HCT116 (cell line): ENCODE measurements around the gene XYLT1. TPM values are rescaled to one million over a fixed set of nuclear protein-coding genes. Genes with fewer than 3 reads are reported as not detected.

Source experiments
- ATAC-seq: fragments of 200-7000 bp; cut with Tn5 transposase; 2 replicates; pipeline ENCODE4 v1.9.1; 2020; ENCODE audit warnings: mild to moderate bottlenecking, moderate library complexity
- BruUV-seq: library from RNA; stranded (reverse); fragments of 400-500 nt; replicated peaks from 2 replicates; lab custom pipeline; 2021; lab: Mats Ljungman, UMichigan
- CTCF ChIA-PET: fragments of 300-600 bp; sonication (Branson Sonifier 250); formaldehyde crosslinking; loops from one replicate; lab custom pipeline; 2021; ENCODE audit warnings: antibody characterized with exemption; lab: Charles Lee
- POLR2A ChIA-PET: fragments of 300-600, 350-600 bp; sonication (Branson Sonifier 250); formaldehyde crosslinking; loops from one replicate; lab custom pipeline; 2021; ENCODE audit warnings: antibody characterized with exemption; lab: Charles Lee
- RAD21 ChIA-PET, 2 experiments: fragments of 300-600 bp; sonication (Branson Sonifier 250); formaldehyde crosslinking; loops; one replicate each; lab custom pipeline; 2023; ENCODE audit warnings: low total read pairs in 2 of 2; ENCODE audit not compliant: uncharacterized antibody in 2 of 2, unreplicated experiment in 2 of 2, low non-redundant PET in 1 of 2; lab: Charles Lee
- DNase-seq: peaks from one replicate; pipeline ENCODE4 v3.0.0-alpha.2; 2010; ENCODE audit warnings: low read depth, low spot score
- H2AFZ ChIP-seq: fragments of 200-600 bp; shearing (Covaris generic), sonication (generic); 2 replicates; pipeline ENCODE4 v1.6.1; 2017; ENCODE audit warnings: low read depth, mixed run types, mixed read lengths, antibody characterized with exemption, low read length; ENCODE audit not compliant: poor library complexity, severe bottlenecking
- H3K27ac ChIP-seq: 2 replicates; pipeline ENCODE4 v1.5.1; 2012; ENCODE audit warnings: low read depth, low read length
- H3K27me3 ChIP-seq: fragments of 200-600 bp; sonication (generic); 2 replicates; pipeline ENCODE4 v1.6.1; 2016; ENCODE audit warnings: mixed run types, low read length, mixed read lengths; ENCODE audit not compliant: insufficient read depth
- H3K36me3 ChIP-seq, 2 experiments: fragments of 200-500 bp in 1 of 2; fragments of 200-600 bp in 1 of 2; sonication (Bioruptor generic) in 1 of 2; sonication (generic) in 1 of 2; 2 replicates each; pipeline versions ENCODE4 v1.5.1 to v1.6.1; 2014 to 2016; ENCODE audit warnings: low read length in 2 of 2, inconsistent platforms in 1 of 2, mixed read lengths in 1 of 2, mixed run types in 1 of 2; ENCODE audit not compliant: insufficient read depth in 2 of 2, control insufficient read depth in 1 of 2
- H3K4me1 ChIP-seq, 2 experiments: fragments of 200-600 bp in 1 of 2; sonication (generic) in 1 of 2; 2 replicates each; pipeline versions ENCODE4 v1.5.1 to v1.6.1; 2012 to 2017; ENCODE audit warnings: low read length in 2 of 2, inconsistent platforms in 1 of 2, mild to moderate bottlenecking in 1 of 2, mixed read lengths in 1 of 2, mixed run types in 1 of 2, moderate library complexity in 1 of 2; ENCODE audit not compliant: insufficient read depth in 2 of 2, control insufficient read depth in 1 of 2
- H3K4me2 ChIP-seq: fragments of 200-600 bp; sonication (generic); 2 replicates; pipeline ENCODE4 v1.6.1; 2017; ENCODE audit warnings: mixed run types, low read length, mixed read lengths
- H3K4me3 ChIP-seq, 2 experiments: fragments of 200-600 bp in 1 of 2; sonication (generic) in 1 of 2; replicated peaks in 1 of 2; 2 replicates each; pipeline ENCODE4 v1.5.1; 2011 to 2016; ENCODE audit warnings: low read length in 2 of 2, control low read depth in 1 of 2, low read depth in 1 of 2, mild to moderate bottlenecking in 1 of 2, mixed read lengths in 1 of 2, mixed run types in 1 of 2
- H3K79me2 ChIP-seq: fragments of 200-600 bp; sonication (generic); 2 replicates; pipeline ENCODE4 v1.6.1; 2017; ENCODE audit warnings: mild to moderate bottlenecking, mixed run types, low read length, moderate library complexity, mixed read lengths; ENCODE audit not compliant: insufficient read depth
- H3K9ac ChIP-seq: fragments of 200-600 bp; sonication (generic); 2 replicates; pipeline ENCODE4 v1.6.1; 2016; ENCODE audit warnings: low read length, mixed read lengths
- H3K9me2 ChIP-seq: fragments of 200-600 bp; sonication (generic), shearing (Covaris generic); 2 replicates; pipeline ENCODE4 v1.6.1; 2017; ENCODE audit warnings: mixed run types, mild to moderate bottlenecking, moderate library complexity; ENCODE audit not compliant: insufficient read depth
- H3K9me3 ChIP-seq, 2 experiments: fragments of 200-500 bp in 1 of 2; fragments of 200-600 bp in 1 of 2; sonication (Bioruptor generic) in 1 of 2; sonication (generic) in 1 of 2; 2 replicates each; pipeline ENCODE4 v1.6.1; 2014 to 2017; ENCODE audit warnings: low read length in 2 of 2, mixed read lengths in 2 of 2, inconsistent platforms in 1 of 2, low read depth in 1 of 2, mild to moderate bottlenecking in 1 of 2, mixed run types in 1 of 2, moderate library complexity in 1 of 2; ENCODE audit not compliant: control insufficient read depth in 1 of 2, insufficient read depth in 1 of 2
- H4K20me1 ChIP-seq: fragments of 200-600 bp; sonication (generic), shearing (Covaris generic); 2 replicates; pipeline ENCODE4 v1.6.1; 2017; ENCODE audit warnings: mixed run types, mild to moderate bottlenecking, moderate library complexity; ENCODE audit not compliant: insufficient read depth
- CBX3 ChIP-seq: IDR thresholded peaks from 2 replicates; pipeline ENCODE4 v1.6.1; 2012; ENCODE audit warnings: low read depth
- CEBPB ChIP-seq: IDR thresholded peaks from 2 replicates; pipeline ENCODE4 v1.6.1; 2012; ENCODE audit warnings: low read depth
- EGR1 ChIP-seq: IDR thresholded peaks from 2 replicates; pipeline ENCODE4 v1.6.1; 2012; ENCODE audit warnings: low read depth
- EZH2 ChIP-seq: fragments of 200-600 bp; sonication (generic); IDR thresholded peaks from 2 replicates; pipeline ENCODE4 v1.6.1; 2017; ENCODE audit warnings: antibody characterized with exemption, mixed run types
- EZH2phosphoT487 ChIP-seq: fragments of 200-600 bp; IDR thresholded peaks from 2 replicates; pipeline ENCODE4 v1.6.1; 2018; ENCODE audit warnings: antibody characterized with exemption, borderline replicate concordance
- FOSL1 ChIP-seq: IDR thresholded peaks from 2 replicates; pipeline ENCODE4 v1.6.1; 2012; ENCODE audit warnings: low read depth
- JUND ChIP-seq: IDR thresholded peaks from 2 replicates; pipeline ENCODE4 v1.6.1; 2012
- POLR2AphosphoS5 ChIP-seq: IDR thresholded peaks from 2 replicates; pipeline ENCODE4 v1.6.1; 2011; ENCODE audit warnings: mild to moderate bottlenecking, low read depth, low read length, moderate library complexity
- RAD21 ChIP-seq: IDR thresholded peaks from 2 replicates; pipeline ENCODE4 v1.6.1; 2012; ENCODE audit warnings: low read depth, mild to moderate bottlenecking
- SIN3A ChIP-seq: IDR thresholded peaks from 2 replicates; pipeline ENCODE4 v1.6.1; 2012; ENCODE audit warnings: low read depth
- SP1 ChIP-seq: IDR thresholded peaks from 2 replicates; pipeline ENCODE4 v1.6.1; 2012; ENCODE audit warnings: low read depth
- TCF7L2 ChIP-seq: IDR thresholded peaks from 2 replicates; pipeline ENCODE4 v1.7.0; 2011; ENCODE audit warnings: borderline replicate concordance, inconsistent platforms; ENCODE audit not compliant: insufficient read depth, insufficient read length; ENCODE audit errors: extremely low read depth
- YY1 ChIP-seq: IDR thresholded peaks from 2 replicates; pipeline ENCODE4 v1.6.1; 2011; ENCODE audit warnings: low read length, low read depth, moderate library complexity, mild to moderate bottlenecking; ENCODE audit not compliant: insufficient replicate concordance; ENCODE audit errors: extremely low read depth
- intact Hi-C: fragments of 100-400 bp; cut with micrococcal nuclease; formaldehyde crosslinking; loops from 2 replicates; pipeline ENCODE4 v1.10.0; 2022
- total RNA-seq: library from RNA; stranded (reverse); gene quantifications from one replicate; pipeline ENCODE4 v1.2.1, GENCODE V29; 2021; ENCODE audit not compliant: unreplicated experiment
- TF ChIP-seq, protein P1 (sequence below): IDR thresholded peaks from 2 replicates; pipeline ENCODE4 v1.6.1; 2012
- TF ChIP-seq, protein P2 (sequence below): IDR thresholded peaks from 2 replicates; pipeline ENCODE4 v1.6.1; 2012; ENCODE audit warnings: low read depth

The XYLT1 gene
- total RNA-seq, 1 experiment from 2014 or later: 4.5 TPM

DNA sequence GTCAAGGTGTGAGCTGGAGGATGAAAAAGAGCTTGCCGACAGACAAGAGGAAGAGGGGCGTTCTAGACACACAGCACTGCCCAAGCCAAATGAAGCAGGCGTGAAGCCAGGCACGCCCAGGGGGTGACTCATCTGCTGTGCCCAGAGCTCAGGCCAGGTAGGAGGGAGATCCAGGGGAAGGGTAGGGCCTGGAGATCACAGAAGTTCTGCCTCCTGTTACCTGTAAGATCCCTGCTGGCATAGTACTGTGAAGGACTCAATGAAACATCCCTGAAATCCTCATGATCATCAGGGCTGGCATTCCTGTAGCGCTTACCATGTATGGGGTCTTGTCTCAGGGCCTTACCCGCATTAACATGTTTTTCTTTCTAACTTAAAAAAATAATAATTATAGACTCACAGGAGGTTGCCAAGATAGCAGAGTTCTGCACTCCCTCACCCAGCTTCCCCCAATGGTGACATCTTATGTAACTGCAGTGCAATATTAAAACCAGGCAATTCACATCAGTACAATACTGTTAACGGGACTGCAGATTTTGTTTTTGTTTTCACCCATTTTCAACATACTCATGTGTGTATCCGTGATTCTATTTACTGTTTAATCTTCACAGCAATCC is 158.6 kb downstream of the XYLT1 start:
- Histone ChIP-seq H3K9ac (no peak overlapping the region), H3K9me2 (no peaks in the 10 kb centered on the region), H3K27ac (no peak overlapping the region), H2AFZ (no peak overlapping the region), H3K79me2 (no peaks in the 10 kb centered on the region), H3K4me3 (0 out of 4 replicates have a peak overlapping the region, but pooled peaks of 1 of the 2 experiments have one; percentile 4), H3K9me3 (no peaks in the 10 kb centered on the region), H3K36me3 (no peaks in the 10 kb centered on the region), H4K20me1 (no peaks in the 10 kb centered on the region), H3K27me3 (no peaks in the 10 kb centered on the region; the same call in 1 of the 2 replicates), H3K4me1 (peaks cover 21 to 27% of the 10 kb centered on the region in 2 experiments), H3K4me2 (peak overlapping the region; percentile 59)
- ATAC-seq (peak; percentile 99), DNase-seq (peak; percentile 73)
- RAD21 ChIA-PET: no interaction called here
- no peak for TF ChIP-seq EZH2phosphoT487
- TF ChIP-seq CEBPB: no peak
- TF ChIP-seq CBX3: peak; percentile 79
- TF ChIP-seq, protein P1, sequence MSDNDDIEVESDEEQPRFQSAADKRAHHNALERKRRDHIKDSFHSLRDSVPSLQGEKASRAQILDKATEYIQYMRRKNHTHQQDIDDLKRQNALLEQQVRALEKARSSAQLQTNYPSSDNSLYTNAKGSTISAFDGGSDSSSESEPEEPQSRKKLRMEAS: peak; percentile 48; the same call in 1 of the 2 replicates
- peak; percentile 50 for TF ChIP-seq POLR2AphosphoS5
- no peak for TF ChIP-seq EGR1
- TF ChIP-seq SP1: peak; percentile 71
- TF ChIP-seq JUND: peak; percentile 86
- peak; percentile 85 for TF ChIP-seq FOSL1
- POLR2A ChIA-PET: no interaction called here
- BruUV-seq: no TSS peak
- intact Hi-C loops: no loop called here
- CTCF ChIA-PET: no interaction called here

DNA sequence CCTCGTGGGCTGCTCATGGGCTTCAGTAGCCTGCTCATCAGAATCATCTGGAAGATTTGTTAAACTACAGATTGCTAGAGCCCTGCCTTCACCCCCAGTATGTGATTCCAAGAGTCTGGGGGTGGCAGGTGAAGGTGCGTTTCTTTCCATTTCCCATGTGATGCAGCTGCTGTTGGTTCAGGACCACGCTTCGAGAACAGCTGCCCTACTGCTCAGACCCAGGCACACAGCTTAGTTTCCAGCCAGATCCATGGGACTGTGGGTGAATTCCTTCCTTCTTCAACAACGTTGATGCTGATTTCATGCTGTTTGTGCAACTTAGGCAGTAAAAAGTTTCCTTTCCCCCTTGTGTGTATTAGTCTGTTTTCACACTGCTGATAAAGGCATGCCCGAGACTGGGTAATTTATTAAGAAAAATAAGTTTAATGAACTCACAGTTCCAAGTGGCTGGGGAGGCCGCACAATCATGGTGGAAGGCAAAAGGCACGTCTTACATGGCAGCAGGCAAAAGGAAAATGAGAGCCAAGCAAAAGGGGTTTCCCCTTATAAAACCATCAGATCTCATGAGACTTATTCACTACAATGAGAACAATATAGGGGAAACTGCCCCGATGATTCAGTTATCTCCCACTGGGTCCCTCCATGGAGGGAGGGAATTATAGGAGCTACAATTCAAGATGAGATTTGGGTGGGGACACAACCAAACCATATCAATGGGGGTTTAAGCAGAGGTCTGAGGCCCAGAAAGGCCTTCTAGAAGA is 159.2 kb downstream of the XYLT1 start:
- no peaks in the 10 kb centered on the region; the same call in 1 of the 2 replicates for H3K27me3 ChIP-seq
- DNase-seq (no peak), ATAC-seq (no peak; the same call in none of the 2 replicates)
- ChIA-PET POLR2A (no interaction called here), RAD21 (no interaction called here), CTCF (interaction anchor here (1.1 kb wide), 1 partner anchor 33 kb away, joined by 3 read pairs; no protein-coding TSS in a partner anchor)
- H4K20me1 ChIP-seq: no peaks in the 10 kb centered on the region
- no peaks in the 10 kb centered on the region for H3K9me2 ChIP-seq
- no peaks in the 10 kb centered on the region for H3K79me2 ChIP-seq
- intact Hi-C loops: no loop called here
- no peaks in the 10 kb centered on the region for H3K36me3 ChIP-seq
- peak overlapping the region; percentile 59 for H3K4me2 ChIP-seq
- peaks cover 21 to 27% of the 10 kb centered on the region in 2 experiments for H3K4me1 ChIP-seq
- H3K27ac ChIP-seq: no peak overlapping the region
- no peak overlapping the region for H3K9ac ChIP-seq
- BruUV-seq: no TSS peak
- H2AFZ ChIP-seq: no peak overlapping the region
- 0 out of 4 replicates have a peak overlapping the region, but pooled peaks of 1 of the 2 experiments have one; percentile 4 for H3K4me3 ChIP-seq
- no peaks in the 10 kb centered on the region for H3K9me3 ChIP-seq
- TF ChIP-seq CEBPB (no peak), TCF7L2 (no peak), RAD21 (no peak), EZH2 (no peak), JUND (no peak), SIN3A (no peak), CBX3 (no peak), EGR1 (no peak), YY1 (no peak)
- TF ChIP-seq, protein P2, sequence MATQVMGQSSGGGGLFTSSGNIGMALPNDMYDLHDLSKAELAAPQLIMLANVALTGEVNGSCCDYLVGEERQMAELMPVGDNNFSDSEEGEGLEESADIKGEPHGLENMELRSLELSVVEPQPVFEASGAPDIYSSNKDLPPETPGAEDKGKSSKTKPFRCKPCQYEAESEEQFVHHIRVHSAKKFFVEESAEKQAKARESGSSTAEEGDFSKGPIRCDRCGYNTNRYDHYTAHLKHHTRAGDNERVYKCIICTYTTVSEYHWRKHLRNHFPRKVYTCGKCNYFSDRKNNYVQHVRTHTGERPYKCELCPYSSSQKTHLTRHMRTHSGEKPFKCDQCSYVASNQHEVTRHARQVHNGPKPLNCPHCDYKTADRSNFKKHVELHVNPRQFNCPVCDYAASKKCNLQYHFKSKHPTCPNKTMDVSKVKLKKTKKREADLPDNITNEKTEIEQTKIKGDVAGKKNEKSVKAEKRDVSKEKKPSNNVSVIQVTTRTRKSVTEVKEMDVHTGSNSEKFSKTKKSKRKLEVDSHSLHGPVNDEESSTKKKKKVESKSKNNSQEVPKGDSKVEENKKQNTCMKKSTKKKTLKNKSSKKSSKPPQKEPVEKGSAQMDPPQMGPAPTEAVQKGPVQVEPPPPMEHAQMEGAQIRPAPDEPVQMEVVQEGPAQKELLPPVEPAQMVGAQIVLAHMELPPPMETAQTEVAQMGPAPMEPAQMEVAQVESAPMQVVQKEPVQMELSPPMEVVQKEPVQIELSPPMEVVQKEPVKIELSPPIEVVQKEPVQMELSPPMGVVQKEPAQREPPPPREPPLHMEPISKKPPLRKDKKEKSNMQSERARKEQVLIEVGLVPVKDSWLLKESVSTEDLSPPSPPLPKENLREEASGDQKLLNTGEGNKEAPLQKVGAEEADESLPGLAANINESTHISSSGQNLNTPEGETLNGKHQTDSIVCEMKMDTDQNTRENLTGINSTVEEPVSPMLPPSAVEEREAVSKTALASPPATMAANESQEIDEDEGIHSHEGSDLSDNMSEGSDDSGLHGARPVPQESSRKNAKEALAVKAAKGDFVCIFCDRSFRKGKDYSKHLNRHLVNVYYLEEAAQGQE: no peak
